K562 (cell line): ENCODE results near the gene DDX51. TPM values are rescaled to one million over a fixed set of nuclear protein-coding genes. Genes with fewer than 3 reads are reported as not detected.

Experiments
- ATAC-seq: fragments of 200-7000 bp; cut with Tn5 transposase; 3 replicates; pipeline ENCODE4 v1.9.1; 2020; ENCODE audit warnings: moderate library complexity
- BruUV-seq: library from RNA; stranded (reverse); fragments of 400-500 nt; replicated peaks from 2 replicates; lab custom pipeline; 2021; lab: Mats Ljungman, UMichigan
- CTCF ChIA-PET: fragments of 300-600 bp; formaldehyde crosslinking; extraction: SDS; loops from one replicate; lab custom pipeline; 2021; ENCODE audit warnings: low intra/inter-chr PET ratio; lab: Yijun Ruan, JAX
- POLR2A ChIA-PET: fragments of 300-600, 350-650 bp; sonication (Branson Sonifier 250); formaldehyde crosslinking; extraction: SDS; loops from one replicate; lab custom pipeline; 2021; ENCODE audit warnings: antibody characterized with exemption, inconsistent platforms; lab: Yijun Ruan, JAX
- DNase-seq, 4 experiments: peaks; one replicate each; pipeline versions ENCODE4 v3.0.0 to v3.0.0-alpha.2; 2011 to 2018; ENCODE audit warnings: low spot score in 3 of 4, mixed read lengths in 3 of 4; ENCODE audit errors: extremely low read depth in 1 of 4
- FAIRE-seq: peaks from 2 replicates; lab custom pipeline; 2011; peaks lifted over from hg19 to GRCh38; lab: Jason Lieb, UNC
- H2AFZ ChIP-seq: 2 replicates; pipeline ENCODE4 v1.6.0; 2011; ENCODE audit warnings: low read depth, low read length, control low read depth, inconsistent platforms
- H3K27ac ChIP-seq: fragments of 200-600 bp; 3 replicates; pipeline ENCODE4 v1.8.0; 2011; ENCODE audit warnings: low read depth, mild to moderate bottlenecking, control low read depth, inconsistent platforms, low read length, moderate library complexity, mixed read lengths; ENCODE audit errors: extremely low read depth
- H3K27me3 ChIP-seq, 2 experiments: fragments of 300-600 bp in 1 of 2; 2 replicates in 1 of 2; 3 replicates in 1 of 2; pipeline versions ENCODE4 v1.6.0 to v1.8.0; 2011; ENCODE audit warnings: inconsistent platforms in 2 of 2, low read length in 2 of 2, mild to moderate bottlenecking in 1 of 2, mixed read lengths in 1 of 2, moderate library complexity in 1 of 2; ENCODE audit not compliant: control insufficient read depth in 2 of 2, insufficient read depth in 2 of 2
- H3K36me3 ChIP-seq: fragments of 300-600 bp; 3 replicates; pipeline ENCODE4 v1.8.0; 2011; ENCODE audit warnings: mild to moderate bottlenecking, low read length, inconsistent platforms; ENCODE audit not compliant: control insufficient read depth, insufficient read depth
- H3K4me1 ChIP-seq, 2 experiments: fragments of 200-600 bp in 1 of 2; replicated peaks in 1 of 2; 2 replicates in 1 of 2; 3 replicates in 1 of 2; pipeline versions ENCODE4 v1.5.1 to v1.8.0; 2011; ENCODE audit warnings: inconsistent platforms in 2 of 2, low read length in 2 of 2, mild to moderate bottlenecking in 1 of 2, mixed read lengths in 1 of 2, moderate library complexity in 1 of 2; ENCODE audit not compliant: control insufficient read depth in 2 of 2, insufficient read depth in 2 of 2
- H3K4me2 ChIP-seq: 2 replicates; pipeline ENCODE4 v1.6.1; 2011; ENCODE audit warnings: low read length, control low read depth, inconsistent platforms, mixed read lengths; ENCODE audit not compliant: insufficient read depth
- H3K4me3 ChIP-seq: fragments of 200-600 bp; sonication (generic), shearing (Covaris generic); 2 replicates; pipeline ENCODE4 v1.5.1; 2016; ENCODE audit warnings: control low read depth, inconsistent platforms
- H3K79me2 ChIP-seq: fragments of 200-600 bp; 3 replicates; pipeline ENCODE4 v1.8.0; 2011; ENCODE audit warnings: low read length, inconsistent platforms; ENCODE audit not compliant: control insufficient read depth, insufficient read depth
- H3K9ac ChIP-seq, 2 experiments: 2 replicates each; pipeline versions ENCODE4 v1.6.0 to v1.6.1; 2011; ENCODE audit warnings: low read depth in 2 of 2, low read length in 2 of 2, control low read depth in 1 of 2, inconsistent platforms in 1 of 2, mild to moderate bottlenecking in 1 of 2, mixed read lengths in 1 of 2; ENCODE audit not compliant: insufficient read depth in 1 of 2
- H3K9me1 ChIP-seq: one replicate; pipeline ENCODE4 v1.6.0; 2011; ENCODE audit warnings: inconsistent platforms, mild to moderate bottlenecking, low read length, moderate library complexity; ENCODE audit not compliant: control insufficient read depth, insufficient read depth
- H3K9me3 ChIP-seq: replicated peaks from 2 replicates; pipeline ENCODE4 v1.5.1; 2011; ENCODE audit warnings: low read depth, low read length, inconsistent platforms; ENCODE audit not compliant: control insufficient read depth, insufficient read depth
- H4K20me1 ChIP-seq: replicated peaks from 2 replicates; pipeline ENCODE4 v1.6.1; 2011; ENCODE audit warnings: low read length, inconsistent platforms, mixed read lengths; ENCODE audit not compliant: control insufficient read depth, insufficient read depth
- KDM1A ChIP-seq, 2 experiments: fragments of 450-650 bp; IDR thresholded peaks; 2 replicates each; pipeline ENCODE4 v1.6.1; 2016; ENCODE audit warnings: mild to moderate bottlenecking in 2 of 2
- MCM7 ChIP-seq, 2 experiments: fragments of 450-650 bp; IDR thresholded peaks; 2 replicates each; pipeline ENCODE4 v1.6.1; 2016 to 2018
- WGBS: fragments of 100-300 bp; shearing (Covaris generic); methylation state at CpG from one replicate; pipeline ENCODE4 v1.1.6; 2016; ENCODE audit warnings: low coverage, mixed read lengths; ENCODE audit not compliant: insufficient coverage; ENCODE audit errors: missing lambda C conversion rate; 5-methylcytosine and 5-hydroxymethylcytosine counted together
- in situ Hi-C: fragments of 300-500 bp; cut with MboI; formaldehyde crosslinking; loops from 4 replicates; pipeline ENCODE4 v1.15.0; 2018; ENCODE audit warnings: inconsistent platforms, mixed read lengths
- intact Hi-C: fragments of 100-400 bp; cut with micrococcal nuclease; formaldehyde crosslinking; loops from 2 replicates; pipeline ENCODE4 v1.14.2; 2022
- polyA plus RNA-seq, 8 experiments: library from polyadenylated mRNA; depleted of rRNA in 4 of 8; stranded (reverse) in 5 of 8; unstranded in 3 of 8; fragments of >200 nt; fragmentation: Nextera tagmentation in 2 of 8; fragmentation: Illumina TruSeq in 1 of 8; extraction: Ambion mirVana in 2 of 8; extraction: Trizol in 1 of 8; gene quantifications; 2 replicates each; pipeline versions ENCODE4 v1.2.1 to v1.2.3, GENCODE V29; 2011 to 2014; ENCODE audit warnings: inconsistent platforms in 1 of 8, missing spikeins in 1 of 8
- total RNA-seq, 7 experiments: library from RNA; depleted of rRNA in 6 of 7; stranded (reverse); fragments of >200 nt in 6 of 7; fragmentation: Illumina TruSeq in 2 of 7; extraction: Trizol in 2 of 7; gene quantifications; 2 replicates each; pipeline versions ENCODE4 v1.2.1 to v1.2.3, GENCODE V29; 2011 to 2021; ENCODE audit warnings: low replicate concordance in 1 of 7
- TF ChIP-seq, protein P1 (sequence below): sonication (generic); formaldehyde crosslinking; IDR thresholded peaks from 2 replicates; pipeline ENCODE4 v1.8.0; 2022; ENCODE audit warnings: mild to moderate bottlenecking, missing genetic modification reagents

DDX51 gene
- total and polyA plus RNA-seq, 9 of the 15 experiments (the other 6 are each of a cell fraction or from before 2014, with no cell fraction given): 1.1 to 35.9 (median 12.4) TPM

DNA sequence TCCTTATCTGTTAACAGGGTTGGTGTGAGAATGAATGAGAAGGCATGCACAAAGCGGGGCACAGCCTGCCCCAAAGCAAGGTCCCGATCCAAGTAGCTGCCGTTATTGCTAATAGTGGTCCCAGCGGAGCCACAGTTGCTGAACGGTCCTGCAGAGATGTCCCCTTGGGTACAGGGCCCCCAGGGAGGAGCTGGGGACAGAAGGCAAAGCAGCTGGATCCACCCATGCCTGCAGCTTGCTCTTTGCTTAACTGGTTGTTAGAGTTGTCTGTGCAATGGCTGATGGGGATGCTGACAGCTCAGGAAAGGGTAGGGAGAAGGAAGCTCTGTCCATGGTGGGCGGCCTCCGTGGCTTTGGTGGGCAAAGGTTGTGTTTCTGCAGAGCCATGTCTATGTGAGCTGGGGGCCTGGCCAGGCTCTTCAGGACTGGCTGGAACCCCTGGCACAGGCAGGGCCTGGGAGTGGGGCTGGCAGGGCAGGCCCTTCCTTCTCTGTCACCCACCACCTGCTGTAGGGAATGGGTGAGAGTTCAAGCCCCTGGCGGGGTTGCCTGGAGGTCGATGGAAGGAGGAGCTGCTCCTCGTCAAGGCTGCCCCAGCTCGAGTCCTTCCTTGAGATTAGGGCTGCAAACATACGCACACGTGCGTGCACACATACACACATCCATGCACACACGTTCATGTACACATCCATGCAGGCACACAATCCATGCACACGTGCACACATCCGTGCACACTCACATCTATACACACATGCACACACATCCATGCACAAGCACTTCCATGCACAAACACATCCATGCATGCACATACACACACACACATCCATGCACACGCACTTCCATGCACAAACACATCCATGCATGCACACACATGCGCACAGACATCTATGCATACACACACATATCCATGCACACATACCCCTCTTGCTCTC, 35.6 kb upstream of the DDX51 start:
- H3K27me3 ChIP-seq: peaks cover 33 to 79% of the 10 kb centered on the region in 2 experiments
- ChIA-PET POLR2A (interaction anchor here (0.6 kb wide), 1 partner anchor 368 kb away, joined by 3 read pairs; no protein-coding TSS in a partner anchor), CTCF (no interaction called here)
- no TSS peak for BruUV-seq
- FAIRE-seq (no peak), ATAC-seq (no peak), DNase-seq (no peak)
- no peak overlapping the region for H3K9ac ChIP-seq
- peaks cover 3% of the 10 kb centered on the region for H4K20me1 ChIP-seq
- 6% methylated on average over 17 of the region's 19 CpGs for WGBS
- no peak overlapping the region for H2AFZ ChIP-seq
- H3K79me2 ChIP-seq: no peaks in the 10 kb centered on the region
- peaks cover 4% of the 10 kb centered on the region for H3K9me1 ChIP-seq
- H3K4me3 ChIP-seq: no peak overlapping the region
- H3K27ac ChIP-seq: no peak overlapping the region
- H3K9me3 ChIP-seq: no peaks in the 10 kb centered on the region
- H3K4me2 ChIP-seq: no peak overlapping the region
- in situ Hi-C loops (no loop called here), intact Hi-C loops (no loop called here)
- TF ChIP-seq KDM1A (IDR thresholded peaks at IDR 0.05) (peak in 1 of 2 experiments; percentile 82; a peak in 1 of 4 replicates), MCM7 (IDR thresholded peaks at IDR 0.05) (no peak)
- TF ChIP-seq, protein P1, sequence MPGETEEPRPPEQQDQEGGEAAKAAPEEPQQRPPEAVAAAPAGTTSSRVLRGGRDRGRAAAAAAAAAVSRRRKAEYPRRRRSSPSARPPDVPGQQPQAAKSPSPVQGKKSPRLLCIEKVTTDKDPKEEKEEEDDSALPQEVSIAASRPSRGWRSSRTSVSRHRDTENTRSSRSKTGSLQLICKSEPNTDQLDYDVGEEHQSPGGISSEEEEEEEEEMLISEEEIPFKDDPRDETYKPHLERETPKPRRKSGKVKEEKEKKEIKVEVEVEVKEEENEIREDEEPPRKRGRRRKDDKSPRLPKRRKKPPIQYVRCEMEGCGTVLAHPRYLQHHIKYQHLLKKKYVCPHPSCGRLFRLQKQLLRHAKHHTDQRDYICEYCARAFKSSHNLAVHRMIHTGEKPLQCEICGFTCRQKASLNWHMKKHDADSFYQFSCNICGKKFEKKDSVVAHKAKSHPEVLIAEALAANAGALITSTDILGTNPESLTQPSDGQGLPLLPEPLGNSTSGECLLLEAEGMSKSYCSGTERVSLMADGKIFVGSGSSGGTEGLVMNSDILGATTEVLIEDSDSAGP (CRISPR knock-in tag): no peak
- peaks cover under 1 to 33% of the 10 kb centered on the region in 2 experiments; a peak in 3 of 5 replicates for H3K4me1 ChIP-seq
- H3K36me3 ChIP-seq: no peaks in the 10 kb centered on the region
